ENCODE results near the gene ANO8. TPM values are rescaled to one million over a fixed set of nuclear protein-coding genes. Genes with fewer than 3 reads are reported as not detected.
"Not testable (repeated sequence)": the region's sequence is repeated elsewhere in the genome, so short reads cannot be mapped to it uniquely, and the experiment has no call there.

Gene ANO8
- polyA plus RNA-seq, 1 donor: 13.3 TPM

GRCh38 chr19:17309965-17310461, 24.6 kb downstream of the ANO8 start:
- no peak for DNase-seq

DNA sequence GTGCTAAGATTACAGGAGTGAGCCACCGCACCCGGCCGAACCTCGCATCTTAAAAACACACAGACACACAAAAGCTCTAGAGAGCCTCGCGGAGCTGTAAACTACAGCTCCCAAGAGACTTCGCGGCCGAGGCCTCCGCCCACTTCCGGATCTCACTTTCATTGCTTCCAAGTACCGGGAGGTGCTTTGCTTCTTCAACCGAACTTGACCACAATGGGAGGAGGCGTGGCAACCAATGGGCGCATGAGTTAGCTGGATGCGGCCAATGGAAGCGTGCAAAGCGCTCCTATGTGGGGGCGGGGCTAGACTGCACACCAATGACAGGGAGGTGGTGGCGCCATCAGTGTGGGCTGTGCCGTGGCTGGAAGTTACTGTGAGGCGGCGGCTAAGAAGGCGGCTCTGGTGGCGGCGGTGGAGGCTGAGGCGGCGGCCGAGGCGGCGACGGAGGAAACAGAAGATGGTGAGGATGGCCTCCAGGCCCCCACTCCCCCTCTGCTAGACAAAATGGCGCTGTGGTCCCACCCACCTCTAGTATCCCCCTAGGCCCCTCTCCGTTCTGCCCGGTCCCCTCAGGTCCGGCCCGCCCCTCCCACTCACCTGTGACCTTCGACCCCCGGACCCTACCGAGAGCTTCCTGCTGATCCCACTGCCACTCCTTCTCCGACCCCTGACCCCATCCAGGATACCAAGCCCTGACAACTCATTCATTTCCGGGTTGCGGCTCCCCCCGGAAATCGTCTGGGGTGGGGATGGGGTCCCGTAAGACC, 25.3 kb downstream of the ANO8 start, which contains the start of gene DDA1:
Gene DDA1 (plus strand): TSS at position 366 of the 767 bp plus-strand sequence. CDS start 92 bp downstream, at position 458.
- DNase-seq: peak; percentile 99

GRCh38 chr19:17307876-17308377, 26.7 kb downstream of the ANO8 start:
- DNase-seq: no peak

DNA sequence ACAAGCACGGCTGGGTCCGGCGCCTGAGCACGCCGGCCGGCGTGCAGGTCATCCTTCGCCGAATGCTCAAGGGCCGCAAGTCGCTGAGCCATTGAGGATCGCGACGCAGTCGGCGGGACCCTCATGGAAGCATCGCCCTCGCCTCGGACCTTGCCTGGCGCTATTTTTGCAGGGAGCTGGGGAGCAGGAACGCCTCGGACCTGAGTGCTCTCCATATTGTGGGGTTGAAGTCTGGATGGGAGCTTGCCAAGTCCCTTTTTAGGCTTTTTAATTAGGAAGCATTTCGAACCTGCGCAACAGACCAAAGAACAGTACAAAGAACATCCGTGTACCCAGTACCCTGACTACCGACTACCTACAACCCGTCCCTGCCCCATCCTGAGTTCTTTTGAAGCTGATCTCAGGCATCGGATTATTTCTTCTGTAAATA, 28.4 kb downstream of the ANO8 start:
- no peak for DNase-seq

DNA sequence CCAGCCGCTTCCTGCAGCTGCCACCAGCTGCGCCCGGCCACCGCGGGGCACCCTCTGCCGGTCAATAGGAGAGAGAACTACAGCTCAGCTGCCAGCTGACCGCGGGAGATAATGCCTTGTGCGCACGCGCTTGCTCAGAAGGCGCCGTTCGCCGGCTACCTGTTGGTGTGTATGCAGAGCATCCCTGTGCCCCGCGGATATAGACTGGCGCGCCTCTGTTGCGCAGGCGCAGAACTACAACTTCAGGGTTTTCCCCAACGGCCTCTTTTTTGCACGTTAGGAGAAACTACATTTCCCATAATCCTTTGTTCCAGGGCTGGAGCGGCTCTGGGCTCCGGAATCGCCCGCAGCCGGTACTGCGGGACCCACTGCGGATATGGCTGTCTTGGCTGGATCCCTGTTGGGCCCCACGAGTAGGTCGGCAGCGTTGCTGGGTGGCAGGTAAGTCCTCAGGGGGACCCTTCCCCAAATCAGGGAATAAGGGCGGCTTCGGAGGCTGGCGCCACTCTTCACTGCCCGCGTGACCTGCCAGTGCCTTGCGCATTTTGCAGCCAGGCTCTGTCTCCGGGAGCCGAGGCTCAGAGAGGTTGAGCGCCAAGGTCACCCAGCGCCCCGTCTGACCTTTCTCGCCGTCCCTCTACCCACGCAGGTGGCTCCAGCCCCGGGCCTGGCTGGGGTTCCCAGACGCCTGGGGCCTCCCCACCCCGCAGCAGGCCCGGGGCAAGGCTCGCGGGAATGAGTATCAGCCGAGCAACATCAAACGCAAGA, 29.0 kb downstream of the ANO8 start, which contains the start of gene MRPL34:
Gene MRPL34 (plus strand): TSS at position 356 of the 768 bp plus-strand sequence. CDS start 21 bp downstream, at position 377.
- DNase-seq: peak; percentile 98

GRCh38 chr19:17305216-17305516, 29.5 kb downstream of the ANO8 start:
- DNase-seq: no peak

GRCh38 chr19:17304386-17305215, 30.1 kb downstream of the ANO8 start:
- no peak for DNase-seq

GRCh38 chr19:17303940-17304267, 30.8 kb downstream of the ANO8 start:
- DNase-seq: no peak

- DNase-seq: peak; percentile 94
These were observed 31.3 kb downstream of the ANO8 start, which contains the start of gene ABHD8 for GRCh38 chr19:17303167-17303939. Gene ABHD8, minus strand, starts transcription at chr19:17303425. Its CDS starts 1,809 bp downstream, at chr19:17301616.

DNA sequence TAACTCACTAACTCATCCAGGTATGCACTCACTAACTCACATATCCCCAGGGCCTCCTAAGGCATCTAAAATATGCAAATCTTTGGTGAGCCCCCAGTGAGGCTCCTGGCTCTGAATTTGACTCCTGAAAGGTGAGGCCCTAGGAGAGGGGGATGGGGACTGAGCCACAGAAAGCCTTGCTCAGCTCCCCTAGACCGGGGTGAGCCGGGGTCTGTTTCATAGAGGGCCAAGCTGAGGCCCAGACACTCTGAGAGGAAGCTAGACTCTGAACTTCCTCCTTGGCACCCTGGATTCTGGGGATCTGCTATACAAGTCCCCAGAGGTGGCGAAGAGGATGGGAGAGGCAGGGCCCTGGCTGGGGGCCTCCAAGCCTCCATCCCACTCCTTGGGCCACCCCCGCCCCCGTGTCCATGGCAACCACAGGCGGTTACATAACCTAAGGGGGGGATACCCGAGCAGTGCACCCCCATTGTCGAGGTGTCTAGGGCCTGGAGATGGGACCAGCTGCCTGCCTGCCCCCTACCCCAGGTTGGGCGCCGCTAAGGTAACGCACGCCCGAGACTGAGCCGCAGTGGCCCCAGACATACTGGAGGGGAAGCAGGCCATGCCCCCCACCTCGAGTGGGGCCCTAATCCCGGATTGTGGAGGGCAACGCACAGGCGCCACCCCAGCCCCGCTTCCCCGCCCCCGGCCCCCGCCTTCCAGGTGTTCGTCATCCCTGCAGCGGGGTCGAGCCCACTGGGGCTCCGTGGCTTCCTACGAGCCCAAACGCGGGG, 32.1 kb downstream of the ANO8 start:
- DNase-seq: no peak

GRCh38 chr19:17300992-17301619, 33.5 kb downstream of the ANO8 start:
- no peak for DNase-seq

- DNase-seq: no peak
These were observed 37.7 kb downstream of the ANO8 start for GRCh38 chr19:17296976-17297375.

- DNase-seq: no peak
These were observed 38.4 kb downstream of the ANO8 start for GRCh38 chr19:17296273-17296672.

DNA sequence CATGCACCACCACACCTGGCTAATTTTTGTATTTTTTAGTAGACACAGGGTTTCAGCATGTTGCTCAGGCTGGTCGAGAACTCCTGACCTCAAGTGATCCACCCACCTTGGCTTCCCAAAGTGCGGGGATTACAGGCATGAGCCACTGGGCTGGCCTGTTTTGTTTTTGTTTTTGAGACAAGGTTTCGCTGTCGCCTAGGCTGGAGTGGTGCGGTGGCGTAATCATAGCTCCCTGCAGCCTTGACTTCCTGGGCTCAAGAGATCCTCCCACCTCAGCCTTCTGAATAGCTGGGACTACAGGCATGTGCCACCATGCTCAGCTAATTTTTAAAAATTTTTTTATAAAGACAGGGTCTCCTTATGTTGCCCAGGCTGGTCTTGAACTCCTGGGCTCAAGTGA, 39.1 kb downstream of the ANO8 start:
- DNase-seq: not testable (repeated sequence)

DNA sequence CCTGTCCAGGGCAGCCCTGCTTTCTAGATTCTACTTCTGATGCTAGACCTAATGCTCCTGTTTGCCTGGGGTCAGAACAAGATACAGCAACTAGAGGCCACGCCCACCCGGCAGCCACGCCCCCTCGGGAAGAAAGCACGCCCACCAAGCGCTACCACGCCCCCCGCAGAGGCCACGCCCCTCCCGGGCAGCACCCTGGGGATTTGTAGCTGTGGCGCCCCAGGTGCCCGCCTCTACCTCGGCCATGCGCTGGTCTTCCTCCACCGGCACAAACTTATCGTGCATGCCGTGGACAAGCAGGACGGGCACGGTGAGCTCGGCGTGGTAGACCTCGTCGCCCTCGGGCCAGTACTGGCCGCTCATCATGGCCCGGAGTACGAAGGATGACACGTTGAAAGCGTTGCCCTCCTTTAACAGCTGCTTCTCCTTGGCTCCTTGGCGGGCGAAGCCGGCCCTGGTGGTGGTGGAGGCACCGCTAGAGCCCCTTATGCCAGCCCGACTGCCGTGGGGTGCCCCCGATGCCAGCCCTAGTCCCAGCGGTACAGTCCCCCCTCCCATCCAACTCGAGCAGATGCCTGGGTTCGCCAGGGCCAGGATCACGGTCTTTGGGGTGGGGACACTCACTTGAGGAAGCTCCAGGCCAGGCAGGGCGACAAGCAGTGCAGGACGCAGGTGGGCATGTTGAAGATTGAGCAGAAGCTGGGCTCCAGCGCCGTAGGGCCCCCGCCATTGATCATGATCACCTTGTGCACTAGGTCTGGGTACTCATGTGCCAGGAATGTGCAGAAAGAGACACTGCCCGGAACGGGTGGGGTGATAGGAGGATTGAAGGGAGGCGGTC, 40.4 kb downstream of the ANO8 start:
- DNase-seq: no peak

DNA sequence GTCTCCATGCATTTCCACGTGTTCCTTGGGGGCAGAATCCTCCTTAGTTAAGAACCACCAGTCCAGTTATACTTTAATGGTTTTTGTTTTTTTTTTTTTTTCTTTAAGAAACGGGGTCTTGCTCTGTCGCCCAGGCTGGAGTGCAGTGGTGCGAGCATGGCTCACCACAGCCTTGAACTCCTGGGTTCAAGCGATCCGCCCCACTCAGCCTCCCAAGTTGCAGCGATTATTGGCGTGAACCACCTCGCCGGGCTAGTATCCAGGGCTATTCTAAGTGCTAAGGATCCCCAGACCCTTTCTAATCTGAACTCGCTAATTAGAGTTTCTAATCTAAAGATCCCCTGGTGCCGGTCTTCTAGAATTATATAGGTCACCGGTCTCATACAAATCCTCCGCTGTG, 41.0 kb downstream of the ANO8 start:
- DNase-seq: no peak

- peak; percentile 71 for DNase-seq
These were observed 42.2 kb downstream of the ANO8 start for GRCh38 chr19:17292301-17293074.

DNA sequence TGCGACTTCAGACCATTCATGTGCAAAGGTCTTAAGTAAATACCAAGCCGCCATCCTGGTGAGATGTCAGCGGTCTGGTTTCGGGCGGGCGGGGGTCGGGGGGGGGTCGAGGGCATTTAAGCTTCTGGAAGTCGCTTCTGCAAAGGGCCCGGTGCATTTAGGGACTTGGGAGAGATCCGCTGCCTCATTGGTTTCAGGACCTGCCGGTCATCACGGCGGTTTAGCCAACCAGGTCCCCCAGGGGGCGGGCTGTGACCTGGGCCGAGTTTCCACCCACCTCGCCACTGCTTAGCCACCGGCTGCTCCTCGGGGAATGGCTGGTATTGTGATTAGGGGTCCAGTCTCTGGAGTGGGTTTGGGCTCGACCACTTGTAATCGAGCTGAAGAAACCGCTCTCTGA, 45.2 kb downstream of the ANO8 start:
- DNase-seq: peak; percentile 77
